Fibroblast of mammary gland (primary cell): ENCODE data around the gene CR1.
A peak's percentile ranks its signal among the peaks of the same experiment; 100 is the strongest.
"Not testable (repeated sequence)": the region's sequence is repeated elsewhere in the genome, so short reads cannot be mapped to it uniquely, and the experiment has no call there.

Source experiments
- DNase-seq: peaks from one replicate; pipeline ENCODE4 v3.0.0-alpha.2; 2010; ENCODE audit warnings: low read depth
- H3K4me3 ChIP-seq: 2 replicates; pipeline ENCODE4 v1.5.1; 2011; ENCODE audit warnings: low read depth, mild to moderate bottlenecking, low read length, moderate library complexity; ENCODE audit not compliant: control insufficient read depth
- TF ChIP-seq, protein P1 (sequence below): conservative IDR thresholded peaks from 2 replicates; pipeline ENCODE4 v1.5.1; 2011; ENCODE audit warnings: low read depth, low read length, inconsistent platforms; ENCODE audit not compliant: control insufficient read depth, insufficient read depth

The CR1 gene

DNA sequence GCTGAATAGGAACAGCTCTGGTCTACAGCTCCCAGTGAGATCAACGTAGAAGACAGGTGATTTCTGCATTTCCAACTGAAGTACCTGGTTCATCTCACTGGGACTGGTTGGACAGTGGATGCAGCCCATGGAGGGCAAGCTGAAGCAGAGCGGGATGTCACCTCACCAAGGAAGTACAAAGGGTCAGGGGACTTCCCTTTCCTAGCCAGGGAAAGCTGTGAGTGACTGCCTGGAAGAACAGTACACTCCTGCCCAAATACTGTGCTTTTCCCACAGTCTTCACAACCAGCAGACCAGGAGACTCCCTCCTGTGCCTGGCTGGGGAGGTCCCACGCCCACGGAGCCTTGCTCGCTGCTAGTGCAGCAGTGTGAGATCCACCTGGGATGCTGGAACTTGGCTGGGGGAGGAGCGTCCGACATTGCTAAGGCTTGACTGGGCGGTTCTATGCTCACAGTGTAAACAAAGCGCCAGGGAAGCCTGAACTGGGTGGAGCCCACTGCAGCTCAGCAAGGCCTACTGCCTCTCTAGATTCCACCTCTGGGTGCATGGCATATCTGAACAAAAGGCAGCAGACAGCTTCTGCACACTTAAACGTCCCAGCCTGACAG lies 163.7 kb downstream of the CR1 start:
- no peak for DNase-seq
- TF ChIP-seq, protein P1, sequence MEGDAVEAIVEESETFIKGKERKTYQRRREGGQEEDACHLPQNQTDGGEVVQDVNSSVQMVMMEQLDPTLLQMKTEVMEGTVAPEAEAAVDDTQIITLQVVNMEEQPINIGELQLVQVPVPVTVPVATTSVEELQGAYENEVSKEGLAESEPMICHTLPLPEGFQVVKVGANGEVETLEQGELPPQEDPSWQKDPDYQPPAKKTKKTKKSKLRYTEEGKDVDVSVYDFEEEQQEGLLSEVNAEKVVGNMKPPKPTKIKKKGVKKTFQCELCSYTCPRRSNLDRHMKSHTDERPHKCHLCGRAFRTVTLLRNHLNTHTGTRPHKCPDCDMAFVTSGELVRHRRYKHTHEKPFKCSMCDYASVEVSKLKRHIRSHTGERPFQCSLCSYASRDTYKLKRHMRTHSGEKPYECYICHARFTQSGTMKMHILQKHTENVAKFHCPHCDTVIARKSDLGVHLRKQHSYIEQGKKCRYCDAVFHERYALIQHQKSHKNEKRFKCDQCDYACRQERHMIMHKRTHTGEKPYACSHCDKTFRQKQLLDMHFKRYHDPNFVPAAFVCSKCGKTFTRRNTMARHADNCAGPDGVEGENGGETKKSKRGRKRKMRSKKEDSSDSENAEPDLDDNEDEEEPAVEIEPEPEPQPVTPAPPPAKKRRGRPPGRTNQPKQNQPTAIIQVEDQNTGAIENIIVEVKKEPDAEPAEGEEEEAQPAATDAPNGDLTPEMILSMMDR, result no peak

DNA sequence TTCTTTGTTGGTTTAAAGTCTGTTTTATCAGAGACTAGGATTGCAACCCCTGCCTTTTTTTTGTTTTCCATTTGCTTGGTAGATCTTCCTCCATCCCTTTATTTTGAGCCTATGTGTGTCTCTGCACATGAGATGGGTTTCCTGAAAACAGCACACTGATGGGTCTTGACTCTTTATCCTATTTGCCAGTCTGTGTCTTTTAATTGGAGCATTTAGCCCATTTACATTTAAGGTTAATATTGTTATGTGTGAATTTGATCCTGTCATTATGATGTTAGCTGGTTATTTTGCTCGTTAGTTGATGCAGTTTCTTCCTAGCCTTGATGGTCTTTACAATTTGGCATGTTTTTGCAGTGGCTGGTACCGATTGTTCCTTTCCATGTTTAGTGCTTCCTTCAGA lies 165.5 kb downstream of the CR1 start:
- not testable (repeated sequence) for DNase-seq, H3K4me3 ChIP-seq

More for the DNA sequence above, 163.7 kb downstream of the CR1 start:
- H3K4me3 ChIP-seq, result no peak overlapping the region

DNA sequence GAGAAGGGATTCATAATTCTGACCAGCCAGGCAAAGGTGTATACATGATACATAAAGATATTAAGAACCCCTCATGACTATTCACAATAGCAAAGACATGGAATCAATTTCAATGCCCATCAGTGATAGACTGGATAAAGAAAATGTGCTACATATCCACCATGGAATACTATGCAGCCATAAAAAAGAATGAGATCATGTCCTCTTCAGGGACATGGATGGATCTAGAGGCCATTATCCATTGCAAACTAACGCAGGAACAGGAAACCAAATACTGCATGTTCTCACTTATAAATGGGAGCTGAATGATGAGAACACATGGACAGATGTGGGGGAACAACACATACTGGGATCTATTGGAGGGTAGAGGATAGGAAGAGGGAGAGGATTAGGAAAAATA lies 170.4 kb downstream of the CR1 start:
- DNase-seq, result no peak
- H3K4me3 ChIP-seq, result no peak overlapping the region
- TF ChIP-seq, protein P1, result no peak

DNA sequence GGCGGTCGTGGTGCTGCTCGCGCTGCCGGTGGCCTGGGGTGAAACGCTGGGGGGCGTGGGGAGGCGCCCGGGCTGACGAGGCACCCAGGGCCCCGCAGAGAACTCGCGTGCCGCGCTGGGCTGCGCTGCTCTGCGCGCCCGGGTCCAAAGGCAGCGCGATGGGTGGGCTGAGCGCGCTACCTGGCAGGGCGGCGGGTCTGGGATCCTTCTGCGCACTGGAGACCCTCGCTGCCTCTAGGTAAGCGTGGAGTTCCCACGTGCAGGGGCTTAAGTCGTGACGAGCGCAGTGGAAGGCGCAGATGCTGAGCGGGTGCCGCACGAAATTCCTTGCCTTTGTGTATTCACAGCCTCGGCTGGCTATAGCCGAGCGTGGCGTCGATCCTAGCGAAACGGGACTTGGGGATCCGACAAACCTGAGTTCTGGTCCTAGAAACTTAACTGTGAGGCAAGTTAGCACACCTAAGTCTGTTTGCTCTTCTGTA lies 173.6 kb downstream of the CR1 start:
- H3K4me3 ChIP-seq, result no peak overlapping the region
- DNase-seq, result no peak
- TF ChIP-seq, protein P1, result no peak

DNA sequence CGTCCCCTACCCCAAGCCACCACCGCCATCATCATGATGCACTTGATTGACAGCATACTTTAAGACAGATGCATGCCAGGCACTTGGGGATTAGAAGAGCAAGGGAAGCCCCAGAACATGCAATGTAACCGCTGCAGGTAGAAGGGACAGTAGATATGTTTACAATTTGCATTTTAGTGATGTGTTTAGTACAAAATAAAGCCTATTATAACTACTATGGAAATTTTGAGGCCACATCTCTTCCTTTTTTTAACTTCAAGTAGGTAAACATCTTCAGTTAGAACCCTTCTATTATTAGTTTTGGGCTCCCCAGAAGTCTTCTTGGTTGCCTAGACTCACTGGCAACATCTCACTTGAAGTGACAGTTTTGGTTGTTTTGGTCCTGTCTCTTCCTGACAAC lies 174.2 kb downstream of the CR1 start:
- DNase-seq, result no peak

DNA sequence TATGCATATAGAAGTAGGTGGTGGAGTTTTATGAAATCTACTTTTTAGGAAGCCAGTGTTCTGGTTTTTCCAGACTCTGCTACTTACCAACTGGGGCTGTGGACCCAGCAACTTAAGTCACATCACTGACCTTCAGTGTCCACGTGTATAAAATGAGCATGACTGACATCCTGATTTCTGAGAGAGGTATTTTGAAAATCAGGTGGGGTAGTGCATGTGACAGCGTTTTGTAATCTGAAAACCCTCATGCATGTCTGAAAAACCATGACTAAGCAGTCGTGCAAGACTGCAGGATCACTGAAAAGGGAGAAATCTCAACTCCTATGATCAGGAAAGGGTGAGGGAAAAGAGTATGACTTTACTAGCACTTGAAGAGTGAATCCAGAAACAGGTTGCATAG lies 175.0 kb downstream of the CR1 start:
- DNase-seq, result no peak
- no peak overlapping the region for H3K4me3 ChIP-seq
- TF ChIP-seq, protein P1, result no peak

More for the DNA sequence above, 174.2 kb downstream of the CR1 start:
- no peak overlapping the region for H3K4me3 ChIP-seq
- TF ChIP-seq, protein P1, result no peak

DNA sequence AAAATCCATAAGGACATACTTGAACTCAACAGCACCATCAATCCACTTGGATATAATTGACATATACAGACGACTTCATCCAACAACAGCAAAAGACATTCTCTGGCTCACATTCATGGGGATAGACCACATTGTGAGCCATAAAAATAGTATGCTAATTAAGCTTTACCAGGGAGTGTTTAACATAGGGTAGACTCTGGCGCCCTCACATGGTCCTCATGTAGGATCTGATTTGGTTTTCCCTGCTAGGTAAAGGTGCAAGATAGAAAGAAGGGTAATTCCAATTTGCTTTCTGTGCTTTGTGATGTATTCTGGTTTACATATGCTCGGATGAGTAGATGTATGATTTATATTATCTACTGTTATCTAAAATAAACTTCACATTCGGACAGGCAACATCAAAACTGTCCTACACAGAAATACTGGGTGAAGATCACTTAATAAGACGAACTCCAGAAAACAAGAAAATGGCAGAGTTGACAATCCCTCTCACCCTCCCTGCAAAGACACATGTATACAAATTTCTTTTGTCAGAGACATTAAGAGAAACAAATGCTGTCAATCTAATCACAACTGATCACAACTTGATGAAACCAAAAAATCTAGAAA lies 176.7 kb downstream of the CR1 start:
- no peak overlapping the region for H3K4me3 ChIP-seq
- peak; percentile 55 for DNase-seq
- TF ChIP-seq, protein P1, result peak; percentile 63
